GM12875 (cell line): Measurements from ENCODE around the gene LDB2.

Source experiments
- H3K4me3 ChIP-seq: one replicate; pipeline ENCODE4 v1.5.1; 2011; ENCODE audit warnings: low read depth, low read length, control low read depth
- TF ChIP-seq, protein P1 (sequence below): IDR thresholded peaks from 2 replicates; pipeline ENCODE4 v1.5.1; 2011; ENCODE audit warnings: low read depth, mild to moderate bottlenecking, control low read depth, inconsistent platforms, low read length, moderate library complexity, borderline replicate concordance; ENCODE audit not compliant: insufficient read depth

The LDB2 gene

DNA sequence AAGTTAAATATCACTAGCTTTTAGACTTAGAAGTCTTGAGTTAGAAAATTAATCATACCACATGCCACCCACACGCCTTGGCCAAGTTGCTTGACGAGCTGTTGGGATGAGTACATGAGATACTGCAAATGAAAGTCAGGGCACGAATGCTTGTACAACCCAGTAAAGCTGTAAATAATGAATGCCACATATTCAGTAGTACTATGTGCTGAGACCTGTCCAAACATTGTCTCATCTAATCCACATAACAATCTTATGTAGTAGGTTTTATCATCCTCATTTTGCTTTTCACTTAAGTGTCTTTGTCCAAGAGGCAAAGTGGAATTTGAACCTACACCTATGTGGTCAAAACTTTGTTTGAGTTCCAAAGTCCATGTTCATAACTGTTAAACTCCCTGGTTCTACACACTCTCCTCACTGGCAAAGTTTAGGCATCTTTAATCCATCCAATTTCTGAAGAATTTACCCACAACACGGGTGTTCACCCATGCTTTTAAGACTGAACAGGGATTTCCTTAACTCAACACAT lies 74.1 kb downstream of the LDB2 start:
- TF ChIP-seq, protein P1, sequence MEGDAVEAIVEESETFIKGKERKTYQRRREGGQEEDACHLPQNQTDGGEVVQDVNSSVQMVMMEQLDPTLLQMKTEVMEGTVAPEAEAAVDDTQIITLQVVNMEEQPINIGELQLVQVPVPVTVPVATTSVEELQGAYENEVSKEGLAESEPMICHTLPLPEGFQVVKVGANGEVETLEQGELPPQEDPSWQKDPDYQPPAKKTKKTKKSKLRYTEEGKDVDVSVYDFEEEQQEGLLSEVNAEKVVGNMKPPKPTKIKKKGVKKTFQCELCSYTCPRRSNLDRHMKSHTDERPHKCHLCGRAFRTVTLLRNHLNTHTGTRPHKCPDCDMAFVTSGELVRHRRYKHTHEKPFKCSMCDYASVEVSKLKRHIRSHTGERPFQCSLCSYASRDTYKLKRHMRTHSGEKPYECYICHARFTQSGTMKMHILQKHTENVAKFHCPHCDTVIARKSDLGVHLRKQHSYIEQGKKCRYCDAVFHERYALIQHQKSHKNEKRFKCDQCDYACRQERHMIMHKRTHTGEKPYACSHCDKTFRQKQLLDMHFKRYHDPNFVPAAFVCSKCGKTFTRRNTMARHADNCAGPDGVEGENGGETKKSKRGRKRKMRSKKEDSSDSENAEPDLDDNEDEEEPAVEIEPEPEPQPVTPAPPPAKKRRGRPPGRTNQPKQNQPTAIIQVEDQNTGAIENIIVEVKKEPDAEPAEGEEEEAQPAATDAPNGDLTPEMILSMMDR, result no peak
- H3K4me3 ChIP-seq, result no peak overlapping the region

DNA sequence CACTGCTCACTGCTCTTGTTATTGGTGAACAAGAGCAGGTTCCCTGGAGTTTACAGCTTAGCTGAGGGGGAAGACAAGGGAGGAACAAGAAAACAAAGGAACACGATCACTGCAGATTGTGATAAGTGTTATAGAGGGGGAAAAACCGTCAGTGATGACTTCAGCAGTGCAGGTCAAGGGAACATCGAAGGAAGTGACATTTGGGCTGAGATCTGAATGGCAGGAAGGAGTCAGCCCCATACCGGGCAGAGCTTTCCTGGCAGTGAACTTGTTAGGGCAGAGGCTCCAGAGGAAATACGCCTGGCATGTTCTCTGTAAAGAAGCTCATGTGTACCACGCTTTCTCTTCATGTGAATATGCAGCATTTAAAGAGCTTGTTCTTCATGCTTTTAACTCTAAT lies 78.1 kb downstream of the LDB2 start:
- TF ChIP-seq, protein P1, result no peak
- H3K4me3 ChIP-seq, result no peak overlapping the region

DNA sequence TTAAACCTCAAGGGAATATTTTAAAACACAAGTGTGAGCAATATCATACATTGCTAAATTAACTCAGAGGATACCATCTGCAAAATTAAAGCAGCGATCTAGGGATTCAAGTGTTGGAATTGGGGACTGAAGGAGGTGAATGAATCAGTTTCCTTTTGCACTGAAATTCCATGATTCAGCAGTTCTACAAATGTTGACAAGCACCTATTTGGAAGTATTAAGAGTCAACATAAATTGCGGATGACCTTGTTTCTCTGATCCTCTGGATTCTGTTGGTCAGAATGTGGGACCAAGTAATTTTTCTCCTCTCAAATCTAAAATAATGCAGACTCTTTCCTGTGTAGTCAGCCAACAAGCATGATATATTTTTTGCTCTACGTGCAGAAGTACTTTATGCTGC lies 78.8 kb downstream of the LDB2 start:
- H3K4me3 ChIP-seq, result no peak overlapping the region
- TF ChIP-seq, protein P1, result no peak

DNA sequence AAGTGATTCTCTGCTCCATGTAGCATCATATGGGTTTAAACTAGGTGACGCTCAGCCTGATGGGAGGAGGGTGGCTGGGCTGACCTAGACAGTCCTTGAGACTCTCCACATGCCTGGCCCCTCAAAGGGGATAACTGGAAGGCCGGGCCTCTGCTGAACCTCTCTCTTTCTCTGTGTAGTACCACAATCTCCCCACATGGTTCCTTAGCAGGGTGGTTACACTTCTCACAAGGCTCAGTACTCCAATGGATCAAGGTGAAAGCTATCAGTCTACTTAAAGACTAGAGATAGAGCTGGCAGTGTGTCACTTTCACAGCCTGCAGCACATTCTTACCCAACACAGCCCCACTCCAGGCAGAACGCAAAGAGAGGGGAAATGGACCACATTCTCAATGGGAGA lies 80.4 kb downstream of the LDB2 start:
- TF ChIP-seq, protein P1, result no peak
- no peak overlapping the region for H3K4me3 ChIP-seq

DNA sequence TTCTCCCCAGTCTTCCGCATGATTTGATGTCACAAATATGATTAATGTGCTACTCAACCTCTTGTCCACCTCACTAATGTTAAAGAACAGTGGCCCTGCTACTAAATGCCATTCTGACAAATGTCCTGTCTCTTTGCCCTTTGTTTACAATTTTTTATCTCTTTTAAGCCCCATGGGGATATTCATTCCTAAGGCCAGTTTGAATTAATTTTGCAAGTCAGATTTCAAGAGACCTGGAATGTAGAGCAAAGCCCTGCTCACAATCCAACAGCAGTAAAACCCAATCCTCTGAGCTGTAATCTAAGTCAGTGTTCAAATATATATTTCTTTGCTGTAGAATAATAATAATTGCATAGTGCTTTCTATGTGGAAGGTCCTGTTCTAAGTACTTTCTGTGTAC lies 81.2 kb downstream of the LDB2 start:
- TF ChIP-seq, protein P1, result no peak
- H3K4me3 ChIP-seq, result no peak overlapping the region

DNA sequence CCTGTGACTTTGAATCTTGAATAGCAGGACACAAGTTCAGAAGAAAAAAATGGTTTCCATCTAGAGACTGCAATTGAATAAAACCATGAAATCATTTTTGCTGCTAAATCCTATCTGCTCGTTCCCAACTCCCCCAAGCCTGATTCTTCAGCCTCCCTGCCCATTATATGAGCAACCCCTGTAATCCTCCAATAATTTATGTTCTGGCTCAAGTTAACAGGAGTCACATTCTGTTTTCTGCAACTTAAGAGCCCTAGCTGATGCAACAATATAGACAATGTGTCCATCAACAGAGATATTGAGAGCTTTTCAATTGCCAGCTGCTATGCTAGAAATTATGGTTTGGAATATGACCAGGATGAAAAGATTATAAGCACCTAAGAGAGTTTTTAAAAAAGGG lies 84.1 kb downstream of the LDB2 start:
- no peak overlapping the region for H3K4me3 ChIP-seq
- TF ChIP-seq, protein P1, result no peak

DNA sequence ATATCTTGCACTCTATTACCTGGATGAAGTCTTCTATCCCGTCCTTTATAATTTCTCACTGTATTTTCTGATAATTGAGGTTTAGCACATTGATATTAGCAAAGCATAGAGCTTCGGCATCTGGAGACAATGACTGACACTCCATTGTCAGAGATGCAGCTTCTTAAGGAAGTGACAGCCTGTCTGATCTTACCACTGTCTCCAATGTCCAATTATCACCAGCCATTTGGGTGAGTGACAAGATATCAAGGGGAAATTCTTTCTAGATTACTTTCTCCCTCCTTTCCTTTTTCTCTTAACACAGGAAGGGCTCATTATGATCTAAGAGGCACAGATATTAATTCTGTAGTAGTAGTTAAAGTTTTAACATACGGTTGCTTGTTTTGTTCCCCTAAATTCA lies 86.4 kb downstream of the LDB2 start:
- TF ChIP-seq, protein P1, result no peak
- H3K4me3 ChIP-seq, result no peak overlapping the region
